HG02852 (cell line): Measurements from ENCODE around the gene KCNIP1.
"Not testable (repeated sequence)": the region's sequence is repeated elsewhere in the genome, so short reads cannot be mapped to it uniquely, and the experiment has no call there.

Experiments used
- ATAC-seq: cut with Tn5 transposase; IDR thresholded peaks from one replicate; pipeline ENCODE4 v1.9.1; 2021; ENCODE audit warnings: mild to moderate bottlenecking, moderate library complexity; ENCODE audit not compliant: unreplicated experiment

The KCNIP1 gene

GRCh38 chr5:170746075-170746960, 242.5 kb downstream of the KCNIP1 start:
- no peak for ATAC-seq

DNA sequence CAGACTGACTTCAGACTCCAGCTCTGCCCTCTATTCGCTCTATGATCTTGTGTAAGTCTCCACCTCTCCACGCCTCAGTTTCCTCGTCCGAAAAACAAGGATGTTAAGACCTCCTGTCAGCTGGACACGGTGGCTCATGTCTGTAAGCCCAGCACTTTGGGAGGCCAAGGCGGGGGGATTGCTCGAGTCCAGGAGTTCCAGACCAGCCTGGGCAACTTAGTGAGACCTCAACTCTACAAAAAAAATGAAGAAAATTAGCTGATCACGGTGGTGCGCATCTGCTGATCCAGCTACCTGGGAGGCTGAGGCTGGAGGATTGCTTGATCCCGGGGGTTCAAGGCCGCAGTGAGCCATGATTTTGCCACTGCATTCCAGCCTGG, 243.1 kb downstream of the KCNIP1 start:
- no peak for ATAC-seq

- ATAC-seq = no peak
Measured at GRCh38 chr5:170747357-170747756, 243.5 kb downstream of the KCNIP1 start.

DNA sequence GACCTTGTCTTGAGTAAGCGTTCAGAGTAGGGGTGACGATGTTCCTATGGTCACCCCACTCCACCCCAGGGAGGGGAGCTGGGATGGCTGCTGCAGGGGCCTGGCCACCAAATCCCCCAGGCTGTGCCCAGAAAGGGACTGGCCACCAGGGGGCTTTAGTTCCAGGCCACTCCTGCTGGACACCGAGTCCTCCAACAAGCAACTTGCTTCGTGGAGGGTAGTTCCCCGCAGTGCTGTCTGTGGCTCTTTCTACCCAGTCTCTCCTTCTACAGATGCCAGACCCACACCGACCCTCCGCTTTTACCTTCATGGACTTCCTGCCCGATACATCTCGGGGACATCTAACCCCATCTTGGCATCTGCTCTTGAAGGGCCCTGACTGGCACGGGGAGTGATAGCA, 244.0 kb downstream of the KCNIP1 start:
- no peak for ATAC-seq

- ATAC-seq = no peak
Measured at GRCh38 chr5:170748951-170749471, 245.2 kb downstream of the KCNIP1 start.

DNA sequence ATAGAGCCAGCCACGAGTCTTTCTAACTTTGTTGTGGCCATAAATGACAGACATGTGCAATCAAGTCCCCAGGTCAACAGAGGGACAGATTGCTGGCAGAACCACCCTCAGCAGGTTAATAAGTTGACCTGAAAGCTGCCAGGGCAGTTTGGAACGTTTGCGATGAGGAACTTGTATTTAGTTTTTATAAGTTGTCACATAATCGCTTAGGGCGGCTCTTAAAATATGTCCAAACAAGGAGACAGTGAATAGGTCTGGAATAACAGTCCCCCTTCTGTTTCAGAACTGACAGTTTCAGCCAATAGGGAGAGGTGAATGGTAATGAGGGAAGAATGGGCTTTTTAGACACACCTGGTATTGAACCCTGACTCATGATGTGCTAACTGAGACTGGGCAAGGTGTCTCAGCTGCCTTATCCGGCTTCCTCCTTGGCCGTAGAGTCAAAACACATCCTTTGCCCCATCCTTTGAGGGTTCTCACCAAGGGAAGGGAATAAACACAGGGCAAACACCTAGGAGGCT, 246.2 kb downstream of the KCNIP1 start:
- no peak for ATAC-seq

GRCh38 chr5:170750791-170751190, 247.0 kb downstream of the KCNIP1 start:
- ATAC-seq = no peak

GRCh38 chr5:170751631-170752030, 247.8 kb downstream of the KCNIP1 start:
- no peak for ATAC-seq

GRCh38 chr5:170752257-170753215, 248.7 kb downstream of the KCNIP1 start:
- no peak for ATAC-seq

GRCh38 chr5:170753311-170753710, 249.5 kb downstream of the KCNIP1 start:
- ATAC-seq = no peak

DNA sequence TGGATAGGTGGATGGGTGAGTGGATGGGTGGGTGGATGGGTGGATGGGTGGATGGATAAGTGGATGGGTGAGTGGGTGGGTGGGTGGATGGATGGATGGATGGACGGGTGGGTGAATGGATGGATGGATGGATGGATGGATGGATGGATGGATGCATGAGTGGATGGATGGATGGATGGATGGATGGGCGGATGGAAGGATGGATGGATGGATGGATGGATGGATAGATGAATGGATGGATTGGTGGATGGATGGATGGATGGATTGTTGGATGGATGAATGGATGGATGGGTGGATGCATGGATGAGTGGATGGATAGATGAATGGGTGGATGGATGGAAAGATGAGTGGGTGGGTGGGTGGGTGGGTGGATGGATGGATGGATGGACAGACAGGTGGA, 250.7 kb downstream of the KCNIP1 start:
- not testable (repeated sequence) for ATAC-seq

- ATAC-seq = no peak
Measured at GRCh38 chr5:170755679-170756456, 252.0 kb downstream of the KCNIP1 start.

DNA sequence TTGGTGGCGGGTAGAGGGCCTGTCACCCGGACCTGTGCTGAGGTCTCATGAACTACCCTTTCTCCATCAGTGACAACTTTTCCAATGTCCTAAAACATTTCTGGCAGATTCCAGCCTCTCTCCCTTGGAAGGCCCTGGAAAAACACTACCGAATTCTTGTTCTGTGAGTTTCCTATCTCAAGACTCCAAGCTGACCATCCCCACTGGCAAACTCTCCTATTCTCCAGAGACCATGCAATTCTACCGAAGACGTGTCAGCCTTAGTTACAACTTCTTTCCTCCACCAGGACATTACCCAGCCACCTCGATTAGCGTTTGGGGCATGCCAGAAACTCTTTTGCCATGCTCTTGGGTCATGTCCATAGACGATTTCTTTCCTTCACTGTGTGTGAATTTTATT, 252.9 kb downstream of the KCNIP1 start:
- no peak for ATAC-seq

DNA sequence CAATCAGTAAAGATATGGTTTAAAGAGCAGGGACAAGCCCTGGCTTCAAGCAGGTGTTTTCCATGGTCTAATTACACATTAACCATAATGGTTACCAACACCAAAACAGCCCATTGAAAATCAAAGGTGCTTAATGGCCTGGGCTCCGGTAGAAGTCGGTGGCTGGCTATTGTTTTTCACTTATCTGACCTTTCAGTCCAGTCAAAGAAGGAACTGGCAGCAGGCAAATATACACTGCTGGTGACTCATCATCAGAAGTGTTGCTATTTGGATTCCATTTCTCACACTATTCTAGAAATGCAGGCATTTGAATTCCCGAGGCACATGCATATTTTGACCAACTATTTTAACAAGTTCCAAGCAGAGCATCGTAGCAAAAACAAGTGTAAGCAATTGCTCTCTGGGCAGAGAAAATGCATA, 253.4 kb downstream of the KCNIP1 start:
- ATAC-seq = no peak

DNA sequence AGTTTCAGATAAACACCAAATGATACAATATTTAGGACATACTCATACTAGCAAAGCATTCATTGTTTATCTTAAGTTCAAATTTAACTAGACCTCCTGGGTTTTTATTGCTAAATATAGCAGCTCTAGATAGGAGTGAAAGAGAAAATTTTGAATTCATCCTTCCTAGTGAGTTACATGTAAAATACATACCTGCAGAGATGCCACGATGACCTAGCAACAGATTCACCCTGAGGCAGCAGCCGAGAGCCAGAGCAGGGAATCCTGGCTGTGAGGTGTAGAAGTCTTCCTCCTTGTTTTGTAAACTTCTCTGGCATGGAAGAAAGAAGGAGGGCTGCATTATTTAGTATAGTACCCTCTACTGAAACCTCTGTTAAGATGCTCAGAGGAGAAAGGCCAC, 253.8 kb downstream of the KCNIP1 start:
- no peak for ATAC-seq

- ATAC-seq = no peak
Measured at GRCh38 chr5:170758481-170758880, 254.7 kb downstream of the KCNIP1 start.

GRCh38 chr5:170760113-170760512, 256.3 kb downstream of the KCNIP1 start:
- no peak for ATAC-seq

GRCh38 chr5:170761048-170761707, 257.4 kb downstream of the KCNIP1 start:
- ATAC-seq = no peak

DNA sequence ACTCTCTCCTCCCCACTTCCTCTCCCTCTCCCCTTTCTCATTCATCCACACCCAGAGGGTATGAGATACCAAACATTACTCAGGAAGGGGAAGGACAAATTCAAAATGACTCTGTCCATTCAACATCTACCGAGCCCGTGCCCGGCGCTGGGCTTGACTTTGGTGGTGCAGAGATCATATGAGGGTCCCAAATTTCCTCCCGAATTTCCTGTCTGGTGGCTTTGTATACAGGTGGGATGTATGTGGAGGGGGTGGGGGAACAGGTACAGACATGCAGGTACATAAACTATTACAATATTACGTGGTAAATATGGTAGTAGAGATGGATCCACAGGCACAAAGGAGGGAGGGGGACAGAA, 257.9 kb downstream of the KCNIP1 start:
- no peak for ATAC-seq

- not testable (repeated sequence) for ATAC-seq
Measured at GRCh38 chr5:170762298-170762697, 258.5 kb downstream of the KCNIP1 start.
